ENCODE measurements around the gene ZNF253. TPM values are rescaled to one million over a fixed set of nuclear protein-coding genes. Genes with fewer than 3 reads are reported as not detected.

Gene ZNF253
- total RNA-seq: 4.0 and 5.0 TPM in 2 replicates

DNA sequence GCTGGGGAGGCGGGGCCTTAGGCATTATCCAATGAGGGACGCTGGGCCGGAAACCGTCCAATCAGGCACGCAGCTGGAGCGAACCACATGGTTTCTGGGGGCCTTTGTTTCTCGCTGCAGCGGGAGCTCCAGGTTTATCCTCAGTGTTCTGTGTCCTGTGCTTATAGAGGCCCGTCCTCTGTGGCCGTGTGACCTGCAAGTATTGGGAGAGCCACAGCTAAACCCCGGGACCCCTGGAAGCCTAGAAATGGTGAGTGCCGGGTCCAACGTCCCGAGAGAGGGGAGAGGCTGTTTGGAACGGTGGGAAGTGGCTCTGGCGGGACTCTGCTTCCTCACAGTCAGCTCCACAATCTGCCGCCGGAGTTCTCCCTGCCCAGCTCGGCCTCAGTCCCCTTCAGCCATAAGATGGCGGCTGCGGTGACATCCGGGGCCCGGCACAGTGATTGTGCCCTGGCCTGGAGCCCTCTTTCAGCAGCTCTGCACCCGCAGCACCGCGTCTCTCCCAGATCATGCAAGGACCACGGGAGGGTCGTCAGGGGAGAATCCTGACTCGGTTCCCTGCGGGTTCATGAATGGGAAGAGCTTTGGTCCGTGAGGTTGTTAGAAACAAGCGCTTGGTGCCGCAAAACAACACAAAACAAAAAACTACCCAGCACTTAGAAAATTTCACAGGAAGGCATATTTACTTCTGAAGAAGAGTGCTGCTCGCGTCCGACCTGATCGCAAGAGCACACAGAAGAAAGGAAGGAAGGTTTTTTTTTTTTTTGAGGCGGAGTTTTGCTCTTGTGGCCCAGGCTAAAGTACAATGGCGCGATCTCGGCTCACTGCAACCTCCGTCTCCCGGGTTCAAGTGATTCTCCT, at the start of gene ZNF253:
Gene ZNF253 (plus strand): TSS at position 133 of the 861 bp plus-strand sequence. CDS start 115 bp downstream, at position 248.
- Histone ChIP-seq H4K20me1 (ENCODE audit: insufficient read depth, low read length) (no peaks in the 10 kb centered on the region), H3K9me3 (ENCODE audit: low read depth, low read length) (no peaks in the 10 kb centered on the region), H3K4me3 (ENCODE audit: insufficient read depth, low read length) (peak within 1 kb of the TSS; percentile 94), H3K36me3 (ENCODE audit: insufficient read depth, low read length) (no peaks in the 10 kb centered on the region), H3K4me2 (ENCODE audit: insufficient read depth, low read length) (peak within 1 kb of the TSS; percentile 93), H3K79me2 (ENCODE audit: insufficient read depth, low read length) (peaks cover 34% of the 10 kb centered on the region), H2AFZ (ENCODE audit: low read length) (peak within 1 kb of the TSS; percentile 100), H3K27me3 (ENCODE audit: insufficient read depth, low read length) (no peaks in the 10 kb centered on the region), H3K4me1 (ENCODE audit: insufficient read depth, low read length) (peaks cover 4% of the 10 kb centered on the region), H3K27ac (ENCODE audit: low read depth, low read length) (peak within 1 kb of the TSS; percentile 83)
- TF ChIP-seq, protein P1, sequence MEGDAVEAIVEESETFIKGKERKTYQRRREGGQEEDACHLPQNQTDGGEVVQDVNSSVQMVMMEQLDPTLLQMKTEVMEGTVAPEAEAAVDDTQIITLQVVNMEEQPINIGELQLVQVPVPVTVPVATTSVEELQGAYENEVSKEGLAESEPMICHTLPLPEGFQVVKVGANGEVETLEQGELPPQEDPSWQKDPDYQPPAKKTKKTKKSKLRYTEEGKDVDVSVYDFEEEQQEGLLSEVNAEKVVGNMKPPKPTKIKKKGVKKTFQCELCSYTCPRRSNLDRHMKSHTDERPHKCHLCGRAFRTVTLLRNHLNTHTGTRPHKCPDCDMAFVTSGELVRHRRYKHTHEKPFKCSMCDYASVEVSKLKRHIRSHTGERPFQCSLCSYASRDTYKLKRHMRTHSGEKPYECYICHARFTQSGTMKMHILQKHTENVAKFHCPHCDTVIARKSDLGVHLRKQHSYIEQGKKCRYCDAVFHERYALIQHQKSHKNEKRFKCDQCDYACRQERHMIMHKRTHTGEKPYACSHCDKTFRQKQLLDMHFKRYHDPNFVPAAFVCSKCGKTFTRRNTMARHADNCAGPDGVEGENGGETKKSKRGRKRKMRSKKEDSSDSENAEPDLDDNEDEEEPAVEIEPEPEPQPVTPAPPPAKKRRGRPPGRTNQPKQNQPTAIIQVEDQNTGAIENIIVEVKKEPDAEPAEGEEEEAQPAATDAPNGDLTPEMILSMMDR (IDR thresholded peaks at IDR 0.05; ENCODE audit: extremely low read depth, low read depth, low read length): no peak
- DNase-seq (ENCODE audit: insufficient read length, low spot score, missing footprints): peak; percentile 98

DNA sequence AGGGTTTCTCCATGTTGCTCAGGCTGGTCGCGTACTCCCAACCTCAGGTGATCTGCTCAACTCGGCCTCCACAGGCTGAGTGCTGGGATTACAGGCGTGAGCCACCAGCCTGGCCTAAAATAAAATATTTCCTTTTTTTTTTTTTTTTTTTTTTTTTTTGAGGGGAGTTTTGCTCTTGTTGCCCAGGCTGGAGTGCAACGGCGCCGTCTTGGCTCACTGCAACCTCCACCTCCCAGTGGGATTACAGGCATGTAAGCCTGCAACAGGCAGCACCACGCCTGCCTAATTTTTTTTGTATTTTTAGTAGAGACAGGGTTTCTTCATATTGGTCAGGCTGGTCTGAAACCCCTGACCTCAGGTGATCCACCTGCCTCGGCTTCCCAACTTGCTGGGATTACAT, 49.0 kb upstream of the ZNF253 start:
- no peak overlapping the region for H3K4me2 ChIP-seq (ENCODE audit: insufficient read depth, low read length)
- H4K20me1 ChIP-seq (ENCODE audit: insufficient read depth, low read length): peaks cover 2% of the 10 kb centered on the region
- peaks cover 77% of the 10 kb centered on the region for H3K79me2 ChIP-seq (ENCODE audit: insufficient read depth, low read length)
- no peak for DNase-seq (ENCODE audit: insufficient read length, low spot score, missing footprints)
- H3K27ac ChIP-seq (ENCODE audit: low read depth, low read length): no peak overlapping the region
- H3K9me3 ChIP-seq (ENCODE audit: low read depth, low read length): no peaks in the 10 kb centered on the region
- H3K4me1 ChIP-seq (ENCODE audit: insufficient read depth, low read length): peaks cover 3% of the 10 kb centered on the region
- TF ChIP-seq, protein P1 (IDR thresholded peaks at IDR 0.05; ENCODE audit: extremely low read depth, low read depth, low read length): no peak
- H3K36me3 ChIP-seq (ENCODE audit: insufficient read depth, low read length): peaks cover 18% of the 10 kb centered on the region
- no peak overlapping the region for H2AFZ ChIP-seq (ENCODE audit: low read length)
- H3K27me3 ChIP-seq (ENCODE audit: insufficient read depth, low read length): no peaks in the 10 kb centered on the region
- no peak overlapping the region for H3K4me3 ChIP-seq (ENCODE audit: insufficient read depth, low read length)

GRCh38 chr19:19817357-19817756, 48.3 kb upstream of the ZNF253 start:
- Histone ChIP-seq H2AFZ (ENCODE audit: low read length) (no peak overlapping the region), H3K27ac (ENCODE audit: low read depth, low read length) (no peak overlapping the region), H3K36me3 (ENCODE audit: insufficient read depth, low read length) (peaks cover 18% of the 10 kb centered on the region), H4K20me1 (ENCODE audit: insufficient read depth, low read length) (peaks cover 2% of the 10 kb centered on the region), H3K79me2 (ENCODE audit: insufficient read depth, low read length) (peaks cover 72% of the 10 kb centered on the region), H3K4me2 (ENCODE audit: insufficient read depth, low read length) (no peak overlapping the region), H3K9me3 (ENCODE audit: low read depth, low read length) (no peaks in the 10 kb centered on the region), H3K27me3 (ENCODE audit: insufficient read depth, low read length) (no peaks in the 10 kb centered on the region), H3K4me3 (ENCODE audit: insufficient read depth, low read length) (no peak overlapping the region), H3K4me1 (ENCODE audit: insufficient read depth, low read length) (peaks cover 6% of the 10 kb centered on the region)
- no peak for DNase-seq (ENCODE audit: insufficient read length, low spot score, missing footprints)
- TF ChIP-seq, protein P1 (IDR thresholded peaks at IDR 0.05; ENCODE audit: extremely low read depth, low read depth, low read length): no peak

- no peak for DNase-seq (ENCODE audit: insufficient read length, low spot score, missing footprints)
- Histone ChIP-seq H2AFZ (ENCODE audit: low read length) (peak overlapping the region; percentile 100), H3K27ac (ENCODE audit: low read depth, low read length) (peak overlapping the region; percentile 99), H3K4me1 (ENCODE audit: insufficient read depth, low read length) (peaks cover 6% of the 10 kb centered on the region), H3K9me3 (ENCODE audit: low read depth, low read length) (no peaks in the 10 kb centered on the region), H3K79me2 (ENCODE audit: insufficient read depth, low read length) (peaks cover 47% of the 10 kb centered on the region), H3K4me3 (ENCODE audit: insufficient read depth, low read length) (peak overlapping the region; percentile 99), H4K20me1 (ENCODE audit: insufficient read depth, low read length) (peaks cover 2% of the 10 kb centered on the region), H3K4me2 (ENCODE audit: insufficient read depth, low read length) (peak overlapping the region; percentile 87), H3K27me3 (ENCODE audit: insufficient read depth, low read length) (no peaks in the 10 kb centered on the region), H3K36me3 (ENCODE audit: insufficient read depth, low read length) (peaks cover 11% of the 10 kb centered on the region)
- TF ChIP-seq, protein P1 (IDR thresholded peaks at IDR 0.05; ENCODE audit: extremely low read depth, low read depth, low read length): no peak
These were observed 44.8 kb upstream of the ZNF253 start for GRCh38 chr19:19820774-19821320.
